HepG2 (cell line): ENCODE data around the gene MVP. TPM values are rescaled to one million over a fixed set of nuclear protein-coding genes. Genes with fewer than 3 reads are reported as not detected.
A peak's percentile ranks its signal among the peaks of the same experiment; 100 is the strongest.

ENCODE experiments used
- CENPT ChIP-seq: sonication (generic); formaldehyde crosslinking; IDR thresholded peaks from 2 replicates; pipeline ENCODE4 v1.8.0; 2022; ENCODE audit warnings: low read depth, mild to moderate bottlenecking, moderate library complexity, missing genetic modification reagents
- FLYWCH1 ChIP-seq: sonication (generic); formaldehyde crosslinking; IDR thresholded peaks from 2 replicates; pipeline ENCODE4 v1.8.1; 2023; ENCODE audit warnings: mild to moderate bottlenecking, missing genetic modification reagents
- HNF4A ChIP-seq: sonication (generic); formaldehyde crosslinking; IDR thresholded peaks from 2 replicates; pipeline ENCODE4 v1.4.0; 2020; ENCODE audit warnings: missing genetic modification reagents
- JUN ChIP-seq: sonication (generic); formaldehyde crosslinking; IDR thresholded peaks from 2 replicates; pipeline ENCODE4 v1.4.0; 2020; ENCODE audit warnings: mild to moderate bottlenecking, missing genetic modification reagents
- NFE2L1 ChIP-seq: sonication (generic); formaldehyde crosslinking; IDR thresholded peaks from 2 replicates; pipeline ENCODE4 v1.4.0; 2020; ENCODE audit warnings: missing genetic modification reagents, mild to moderate bottlenecking, borderline replicate concordance
- NR2C2 ChIP-seq: sonication (generic); formaldehyde crosslinking; IDR thresholded peaks from 2 replicates; pipeline ENCODE4 v1.4.0; 2020; ENCODE audit warnings: missing genetic modification reagents, mild to moderate bottlenecking, moderate library complexity, borderline replicate concordance
- ZBTB38 ChIP-seq: sonication (generic); formaldehyde crosslinking; IDR thresholded peaks from 2 replicates; pipeline ENCODE4 v1.5.1; 2020; ENCODE audit warnings: mild to moderate bottlenecking, missing genetic modification reagents
- ZMYM2 ChIP-seq: sonication (generic); formaldehyde crosslinking; IDR thresholded peaks from 2 replicates; pipeline ENCODE4 v1.8.0; 2022; ENCODE audit warnings: mild to moderate bottlenecking, missing genetic modification reagents
- ZNF234 ChIP-seq: sonication (generic); formaldehyde crosslinking; conservative IDR thresholded peaks from 2 replicates; pipeline ENCODE4 v1.5.1; 2020; ENCODE audit warnings: mild to moderate bottlenecking, missing genetic modification reagents
- ZNF263 ChIP-seq: sonication (generic); formaldehyde crosslinking; IDR thresholded peaks from 2 replicates; pipeline ENCODE4 v1.4.0; 2020; ENCODE audit warnings: missing genetic modification reagents
- ZNF34 ChIP-seq: sonication (generic); formaldehyde crosslinking; IDR thresholded peaks from 2 replicates; pipeline ENCODE4 v1.4.0; 2020; ENCODE audit warnings: mild to moderate bottlenecking, missing genetic modification reagents, borderline replicate concordance
- ZNF724P ChIP-seq: sonication (generic); formaldehyde crosslinking; IDR thresholded peaks from 2 replicates; pipeline ENCODE4 v1.8.0; 2022; ENCODE audit warnings: missing genetic modification reagents, borderline replicate concordance
- ZSCAN12 ChIP-seq: sonication (generic); formaldehyde crosslinking; IDR thresholded peaks from 2 replicates; pipeline ENCODE4 v1.9.0; 2021; ENCODE audit warnings: mild to moderate bottlenecking, missing genetic modification reagents
- polyA plus RNA-seq, 8 experiments: library from polyadenylated mRNA; depleted of rRNA in 3 of 8; stranded (reverse) in 7 of 8; unstranded in 1 of 8; fragments of >200 nt; fragmentation: Illumina TruSeq in 4 of 8; extraction: Trizol in 4 of 8; gene quantifications; 2 replicates each; pipeline versions ENCODE4 v1.2.1 to v1.2.3, GENCODE V29; 2011 to 2016; ENCODE audit warnings: low read depth in 4 of 8, missing spikeins in 1 of 8, mixed read lengths in 1 of 8; ENCODE audit not compliant: insufficient read depth in 1 of 8
- total RNA-seq, 5 experiments: library from RNA; depleted of rRNA; stranded (reverse); fragments of >200 nt; fragmentation: Illumina TruSeq; extraction: Trizol; gene quantifications; 2 replicates each; pipeline ENCODE4 v1.2.3, GENCODE V29; 2016; ENCODE audit warnings: low read depth in 1 of 5
- TF ChIP-seq, protein P1 (sequence below): sonication (generic); formaldehyde crosslinking; IDR thresholded peaks from 2 replicates; pipeline ENCODE4 v1.4.0; 2020; ENCODE audit warnings: missing genetic modification reagents
- TF ChIP-seq, protein P2 (sequence below): sonication (generic); formaldehyde crosslinking; IDR thresholded peaks from 2 replicates; pipeline ENCODE4 v1.5.0; 2020; ENCODE audit warnings: missing genetic modification reagents
- TF ChIP-seq, protein P3 (sequence below): IDR thresholded peaks from 2 replicates; pipeline ENCODE4 v1.6.1; 2016; ENCODE audit warnings: low read depth
- TF ChIP-seq, protein P4 (sequence below): sonication (generic); formaldehyde crosslinking; IDR thresholded peaks from 2 replicates; pipeline ENCODE4 v1.4.0; 2020; ENCODE audit warnings: missing genetic modification reagents, borderline replicate concordance
- TF ChIP-seq, protein P5 (sequence below): sonication (generic); formaldehyde crosslinking; IDR thresholded peaks from 2 replicates; pipeline ENCODE4 v1.5.1; 2020; ENCODE audit warnings: mild to moderate bottlenecking, missing genetic modification reagents

The MVP gene
- total and polyA plus RNA-seq, 2 of the 13 experiments (the other 11 are each of a cell fraction or from before 2014, with no cell fraction given): 22.9 to 43.5 TPM

DNA sequence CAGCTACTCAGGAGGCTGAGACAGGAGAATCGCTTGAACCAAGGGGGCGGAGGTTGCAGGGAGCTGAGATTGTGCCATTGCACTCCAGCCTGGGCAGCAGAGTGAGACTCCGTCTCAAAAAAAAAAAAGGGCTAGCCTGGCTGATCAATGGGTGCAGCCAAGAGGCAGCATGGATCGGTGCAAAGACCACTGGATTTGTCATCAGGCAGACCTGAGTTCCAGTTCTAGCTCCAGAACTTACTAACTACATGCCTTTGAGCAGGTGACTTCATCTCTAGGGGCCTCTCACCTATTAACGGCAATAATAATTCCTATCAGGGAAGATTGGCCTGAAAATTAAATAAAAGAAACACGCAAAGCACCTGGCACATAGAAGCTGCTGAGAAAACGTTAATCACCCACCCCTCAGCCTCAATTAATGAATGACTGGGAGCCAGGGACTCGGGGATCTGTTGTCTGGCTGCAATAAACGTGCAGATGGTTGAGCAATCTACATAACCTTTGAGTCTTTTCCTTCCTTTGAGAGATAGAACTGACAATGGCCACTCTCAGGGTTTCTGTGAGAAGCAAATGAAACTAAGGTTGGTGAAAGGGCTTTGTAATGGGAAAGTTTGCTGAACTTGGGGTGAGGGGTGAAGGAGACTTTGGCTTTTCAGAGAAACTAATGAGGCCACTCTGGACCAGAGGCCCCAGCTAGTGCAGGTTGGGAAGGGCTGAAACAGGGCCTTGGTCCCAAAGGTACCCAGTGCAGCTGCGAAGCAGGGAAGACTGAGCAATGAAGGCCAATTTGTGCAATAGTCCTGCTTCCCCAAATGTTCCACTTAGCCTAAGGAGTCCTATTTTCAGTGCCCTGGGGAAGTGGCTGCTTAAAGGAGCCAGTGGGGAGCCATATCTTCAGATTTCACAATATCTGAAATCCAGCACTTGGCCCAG is 71.5 kb downstream of the MVP start (continued):
- TF ChIP-seq, protein P1, sequence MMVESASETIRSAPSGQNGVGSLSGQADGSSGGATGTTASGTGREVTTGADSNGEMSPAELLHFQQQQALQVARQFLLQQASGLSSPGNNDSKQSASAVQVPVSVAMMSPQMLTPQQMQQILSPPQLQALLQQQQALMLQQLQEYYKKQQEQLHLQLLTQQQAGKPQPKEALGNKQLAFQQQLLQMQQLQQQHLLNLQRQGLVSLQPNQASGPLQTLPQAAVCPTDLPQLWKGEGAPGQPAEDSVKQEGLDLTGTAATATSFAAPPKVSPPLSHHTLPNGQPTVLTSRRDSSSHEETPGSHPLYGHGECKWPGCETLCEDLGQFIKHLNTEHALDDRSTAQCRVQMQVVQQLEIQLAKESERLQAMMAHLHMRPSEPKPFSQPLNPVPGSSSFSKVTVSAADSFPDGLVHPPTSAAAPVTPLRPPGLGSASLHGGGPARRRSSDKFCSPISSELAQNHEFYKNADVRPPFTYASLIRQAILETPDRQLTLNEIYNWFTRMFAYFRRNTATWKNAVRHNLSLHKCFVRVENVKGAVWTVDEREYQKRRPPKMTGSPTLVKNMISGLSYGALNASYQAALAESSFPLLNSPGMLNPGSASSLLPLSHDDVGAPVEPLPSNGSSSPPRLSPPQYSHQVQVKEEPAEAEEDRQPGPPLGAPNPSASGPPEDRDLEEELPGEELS (CRISPR knock-in tag): peak; percentile 64; the same call in 1 of the 2 replicates
- 0 out of 2 replicates have a peak, but pooled peaks have one; percentile 42 for TF ChIP-seq FLYWCH1 (CRISPR knock-in tag)
- no peak for TF ChIP-seq ZSCAN12 (CRISPR knock-in tag)
- no peak for TF ChIP-seq ZNF724P (CRISPR knock-in tag)
- TF ChIP-seq NFE2L1: peak; percentile 37; the same call in 1 of the 2 replicates
- TF ChIP-seq, protein P2, sequence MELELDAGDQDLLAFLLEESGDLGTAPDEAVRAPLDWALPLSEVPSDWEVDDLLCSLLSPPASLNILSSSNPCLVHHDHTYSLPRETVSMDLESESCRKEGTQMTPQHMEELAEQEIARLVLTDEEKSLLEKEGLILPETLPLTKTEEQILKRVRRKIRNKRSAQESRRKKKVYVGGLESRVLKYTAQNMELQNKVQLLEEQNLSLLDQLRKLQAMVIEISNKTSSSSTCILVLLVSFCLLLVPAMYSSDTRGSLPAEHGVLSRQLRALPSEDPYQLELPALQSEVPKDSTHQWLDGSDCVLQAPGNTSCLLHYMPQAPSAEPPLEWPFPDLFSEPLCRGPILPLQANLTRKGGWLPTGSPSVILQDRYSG (CRISPR knock-in tag): no peak
- TF ChIP-seq ZBTB38 (CRISPR knock-in tag): no peak
- TF ChIP-seq JUN: no peak
- TF ChIP-seq, protein P3, sequence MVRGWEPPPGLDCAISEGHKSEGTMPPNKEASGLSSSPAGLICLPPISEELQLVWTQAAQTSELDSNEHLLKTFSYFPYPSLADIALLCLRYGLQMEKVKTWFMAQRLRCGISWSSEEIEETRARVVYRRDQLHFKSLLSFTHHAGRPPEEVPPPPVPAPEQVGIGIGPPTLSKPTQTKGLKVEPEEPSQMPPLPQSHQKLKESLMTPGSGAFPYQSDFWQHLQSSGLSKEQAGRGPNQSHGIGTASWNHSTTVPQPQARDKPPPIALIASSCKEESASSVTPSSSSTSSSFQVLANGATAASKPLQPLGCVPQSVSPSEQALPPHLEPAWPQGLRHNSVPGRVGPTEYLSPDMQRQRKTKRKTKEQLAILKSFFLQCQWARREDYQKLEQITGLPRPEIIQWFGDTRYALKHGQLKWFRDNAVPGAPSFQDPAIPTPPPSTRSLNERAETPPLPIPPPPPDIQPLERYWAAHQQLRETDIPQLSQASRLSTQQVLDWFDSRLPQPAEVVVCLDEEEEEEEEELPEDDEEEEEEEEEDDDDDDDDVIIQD (CRISPR knock-in tag): no peak
- no peak for TF ChIP-seq CENPT
- TF ChIP-seq ZNF263 (CRISPR knock-in tag): peak; percentile 27; the same call in 1 of the 2 replicates
- peak; percentile 81 for TF ChIP-seq ZMYM2 (CRISPR knock-in tag)
- peak; percentile 61; the same call in 1 of the 2 replicates for TF ChIP-seq NR2C2
- TF ChIP-seq, protein P4, sequence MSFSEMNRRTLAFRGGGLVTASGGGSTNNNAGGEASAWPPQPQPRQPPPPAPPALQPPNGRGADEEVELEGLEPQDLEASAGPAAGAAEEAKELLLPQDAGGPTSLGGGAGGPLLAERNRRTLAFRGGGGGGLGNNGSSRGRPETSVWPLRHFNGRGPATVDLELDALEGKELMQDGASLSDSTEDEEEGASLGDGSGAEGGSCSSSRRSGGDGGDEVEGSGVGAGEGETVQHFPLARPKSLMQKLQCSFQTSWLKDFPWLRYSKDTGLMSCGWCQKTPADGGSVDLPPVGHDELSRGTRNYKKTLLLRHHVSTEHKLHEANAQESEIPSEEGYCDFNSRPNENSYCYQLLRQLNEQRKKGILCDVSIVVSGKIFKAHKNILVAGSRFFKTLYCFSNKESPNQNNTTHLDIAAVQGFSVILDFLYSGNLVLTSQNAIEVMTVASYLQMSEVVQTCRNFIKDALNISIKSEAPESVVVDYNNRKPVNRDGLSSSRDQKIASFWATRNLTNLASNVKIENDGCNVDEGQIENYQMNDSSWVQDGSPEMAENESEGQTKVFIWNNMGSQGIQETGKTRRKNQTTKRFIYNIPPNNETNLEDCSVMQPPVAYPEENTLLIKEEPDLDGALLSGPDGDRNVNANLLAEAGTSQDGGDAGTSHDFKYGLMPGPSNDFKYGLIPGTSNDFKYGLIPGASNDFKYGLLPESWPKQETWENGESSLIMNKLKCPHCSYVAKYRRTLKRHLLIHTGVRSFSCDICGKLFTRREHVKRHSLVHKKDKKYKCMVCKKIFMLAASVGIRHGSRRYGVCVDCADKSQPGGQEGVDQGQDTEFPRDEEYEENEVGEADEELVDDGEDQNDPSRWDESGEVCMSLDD: peak; percentile 82; the same call in 1 of the 2 replicates
- TF ChIP-seq, protein P5, sequence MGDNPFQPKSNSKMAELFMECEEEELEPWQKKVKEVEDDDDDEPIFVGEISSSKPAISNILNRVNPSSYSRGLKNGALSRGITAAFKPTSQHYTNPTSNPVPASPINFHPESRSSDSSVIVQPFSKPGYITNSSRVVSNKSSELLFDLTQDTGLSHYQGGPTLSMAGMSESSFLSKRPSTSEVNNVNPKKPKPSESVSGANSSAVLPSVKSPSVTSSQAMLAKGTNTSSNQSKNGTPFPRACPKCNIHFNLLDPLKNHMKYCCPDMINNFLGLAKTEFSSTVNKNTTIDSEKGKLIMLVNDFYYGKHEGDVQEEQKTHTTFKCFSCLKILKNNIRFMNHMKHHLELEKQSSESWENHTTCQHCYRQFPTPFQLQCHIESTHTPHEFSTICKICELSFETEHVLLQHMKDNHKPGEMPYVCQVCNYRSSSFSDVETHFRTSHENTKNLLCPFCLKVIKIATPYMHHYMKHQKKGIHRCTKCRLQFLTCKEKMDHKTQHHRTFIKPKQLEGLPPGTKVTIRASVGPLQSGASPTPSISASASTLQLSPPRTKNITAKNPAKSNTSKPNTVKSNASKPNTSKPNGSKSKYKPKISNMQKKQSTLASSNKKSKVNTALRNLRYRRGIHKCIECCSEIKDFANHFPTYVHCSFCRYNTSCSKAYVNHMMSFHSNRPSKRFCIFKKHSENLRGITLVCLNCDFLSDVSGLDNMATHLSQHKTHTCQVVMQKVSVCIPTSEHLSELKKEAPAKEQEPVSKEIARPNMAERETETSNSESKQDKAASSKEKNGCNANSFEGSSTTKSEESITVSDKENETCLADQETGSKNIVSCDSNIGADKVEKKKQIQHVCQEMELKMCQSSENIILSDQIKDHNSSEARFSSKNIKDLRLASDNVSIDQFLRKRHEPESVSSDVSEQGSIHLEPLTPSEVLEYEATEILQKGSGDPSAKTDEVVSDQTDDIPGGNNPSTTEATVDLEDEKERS (CRISPR knock-in tag): no peak
- TF ChIP-seq HNF4A (CRISPR knock-in tag): peak; percentile 92
- no peak for TF ChIP-seq ZNF234 (CRISPR knock-in tag)
- TF ChIP-seq ZNF34 (CRISPR knock-in tag): no peak
